Activated CD4-positive, CD25-positive, alpha-beta regulatory T cell treated with anti-CD3 and anti-CD28 coated beads, Interleukin-2, amount 50 U/mL, for 72 hours (primary cell): ENCODE data around the gene EFCAB13.

Experiments used
- DNase-seq: peaks from one replicate; pipeline ENCODE4 v3.0.0; 2021

The EFCAB13 gene

DNA sequence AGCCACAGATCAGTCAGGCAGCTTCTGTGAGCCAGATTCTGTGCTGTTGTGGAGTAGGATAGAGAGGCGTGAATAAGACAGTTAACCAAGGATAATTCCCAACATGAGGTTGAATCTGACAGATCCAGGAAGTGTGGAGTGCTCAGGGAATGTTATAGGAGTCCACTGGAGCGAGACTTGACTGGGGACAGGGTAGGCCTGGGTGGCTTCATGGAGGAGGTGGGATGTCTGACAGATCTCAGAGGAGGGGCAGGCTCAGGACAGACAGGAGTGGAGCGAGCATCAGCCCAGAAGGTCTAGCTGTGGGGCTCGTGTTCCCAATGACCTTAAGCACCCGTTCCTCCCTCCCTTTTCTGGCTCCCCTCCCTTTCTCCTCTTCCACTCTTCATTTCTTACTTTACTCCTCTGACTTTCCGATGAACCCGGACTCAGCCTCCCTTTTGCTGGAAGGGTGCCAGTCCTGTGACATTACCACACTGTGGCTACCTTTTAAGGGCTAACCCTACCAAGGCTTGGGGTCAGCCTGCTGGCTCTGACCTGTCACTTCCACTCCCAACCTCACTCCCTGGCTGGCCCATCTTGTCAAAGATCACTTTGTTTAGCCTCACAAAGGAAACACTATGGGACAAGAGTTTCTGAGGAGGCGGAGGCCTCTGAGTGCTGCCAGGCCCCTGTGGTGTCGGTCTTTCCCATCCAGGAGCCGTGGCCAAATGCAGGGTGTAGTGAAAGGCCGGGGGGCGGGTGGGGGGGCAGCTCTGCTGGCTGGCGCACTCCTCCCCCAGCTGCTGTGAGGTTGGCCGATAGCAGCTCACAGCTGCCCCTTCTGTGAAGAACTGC, 28.5 kb upstream of the EFCAB13 start:
- no peak for DNase-seq

DNA sequence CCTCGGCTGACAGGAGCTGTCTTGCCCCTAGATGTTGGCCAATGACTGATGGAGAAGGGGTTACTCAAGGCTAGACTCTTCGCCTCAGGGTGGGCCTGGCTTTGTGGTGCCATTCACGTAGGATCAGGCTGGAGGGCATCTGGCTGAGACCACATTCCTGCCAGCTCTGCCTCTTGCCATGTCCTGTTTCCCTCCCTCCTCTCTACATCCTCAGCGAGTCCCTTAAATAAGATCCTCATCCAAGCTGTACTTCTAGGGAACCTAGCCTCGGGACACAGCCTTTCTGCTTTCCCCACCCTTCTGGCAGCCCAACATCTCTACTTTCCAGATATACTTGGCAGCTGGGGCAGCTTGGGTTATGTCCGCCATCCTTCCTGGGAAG, 27.9 kb upstream of the EFCAB13 start:
- no peak for DNase-seq

- DNase-seq, result no peak
Measured at GRCh38 chr17:47297661-47298400, 25.9 kb upstream of the EFCAB13 start.

DNA sequence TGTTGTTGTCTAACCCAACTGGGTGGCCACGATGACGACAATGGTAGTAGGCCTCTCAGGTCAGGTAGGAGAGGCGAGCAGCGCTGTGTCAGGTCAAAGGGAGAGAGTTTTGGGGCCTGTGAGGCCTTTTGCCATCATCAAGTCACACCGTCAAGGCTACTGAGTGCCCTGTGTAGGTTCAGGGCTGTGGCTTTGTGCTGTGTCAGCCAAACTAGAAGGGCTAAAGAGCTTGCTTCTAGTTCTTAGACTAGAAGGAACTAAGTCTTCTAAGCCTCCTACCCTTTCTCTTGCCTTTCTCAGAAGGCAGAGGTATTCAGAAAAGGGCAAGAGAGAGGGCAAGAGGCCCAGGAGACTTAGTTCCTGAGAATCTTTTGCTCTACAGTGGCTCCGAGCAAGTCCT, 25.0 kb upstream of the EFCAB13 start:
- no peak for DNase-seq

DNA sequence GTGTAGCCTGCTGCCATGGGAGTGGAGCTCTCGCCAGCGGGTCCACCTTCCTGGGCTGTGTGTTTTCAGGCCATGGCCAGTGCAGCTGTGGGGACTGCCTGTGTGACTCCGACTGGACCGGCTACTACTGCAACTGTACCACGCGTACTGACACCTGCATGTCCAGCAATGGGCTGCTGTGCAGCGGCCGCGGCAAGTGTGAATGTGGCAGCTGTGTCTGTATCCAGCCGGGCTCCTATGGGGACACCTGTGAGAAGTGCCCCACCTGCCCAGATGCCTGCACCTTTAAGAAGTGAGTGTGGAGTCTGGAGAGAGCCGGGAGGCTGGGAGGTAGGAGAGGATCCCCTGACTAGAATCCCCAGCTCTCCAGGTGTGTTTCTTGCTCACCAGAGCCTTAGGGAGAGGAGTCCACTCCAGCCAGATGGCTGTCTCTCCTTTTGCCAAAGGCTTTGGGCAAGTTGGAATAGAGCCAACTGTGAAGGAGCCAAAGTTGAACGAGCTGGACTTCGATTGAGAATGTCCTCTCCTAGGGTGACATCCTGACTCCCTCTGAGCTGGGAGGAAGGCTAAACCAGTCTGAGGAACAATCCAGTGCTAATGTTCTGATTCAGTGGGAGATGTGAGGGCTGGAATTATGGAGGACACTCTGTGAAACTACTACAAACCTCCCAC, 24.4 kb upstream of the EFCAB13 start:
- no peak for DNase-seq

- DNase-seq, result no peak
Measured at GRCh38 chr17:47300718-47301117, 23.0 kb upstream of the EFCAB13 start.

DNA sequence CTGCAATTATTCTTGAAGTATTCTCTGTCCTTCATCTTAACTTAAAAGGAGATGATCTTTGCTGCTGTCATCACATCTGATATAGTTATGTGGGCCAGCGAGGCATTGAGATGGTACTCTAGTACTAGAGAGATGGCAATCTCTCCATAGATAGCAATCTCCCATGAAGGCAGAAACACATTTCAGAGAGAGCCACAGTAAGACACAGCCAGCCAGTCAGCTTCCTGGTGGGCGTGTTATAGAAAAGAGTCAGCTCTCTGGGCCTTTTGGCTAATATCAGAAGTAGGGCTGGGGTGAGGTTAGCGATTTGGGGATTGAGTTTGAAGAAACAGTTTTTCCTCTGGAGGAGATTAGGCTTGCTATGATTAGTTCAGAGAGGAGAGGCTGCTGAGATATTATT, 22.6 kb upstream of the EFCAB13 start:
- DNase-seq, result no peak

- DNase-seq, result no peak
Measured at GRCh38 chr17:47301831-47302230, 21.9 kb upstream of the EFCAB13 start.

- no peak for DNase-seq
Measured at GRCh38 chr17:47304186-47304585, 19.6 kb upstream of the EFCAB13 start.

GRCh38 chr17:47305302-47305923, 18.3 kb upstream of the EFCAB13 start:
- DNase-seq, result no peak

DNA sequence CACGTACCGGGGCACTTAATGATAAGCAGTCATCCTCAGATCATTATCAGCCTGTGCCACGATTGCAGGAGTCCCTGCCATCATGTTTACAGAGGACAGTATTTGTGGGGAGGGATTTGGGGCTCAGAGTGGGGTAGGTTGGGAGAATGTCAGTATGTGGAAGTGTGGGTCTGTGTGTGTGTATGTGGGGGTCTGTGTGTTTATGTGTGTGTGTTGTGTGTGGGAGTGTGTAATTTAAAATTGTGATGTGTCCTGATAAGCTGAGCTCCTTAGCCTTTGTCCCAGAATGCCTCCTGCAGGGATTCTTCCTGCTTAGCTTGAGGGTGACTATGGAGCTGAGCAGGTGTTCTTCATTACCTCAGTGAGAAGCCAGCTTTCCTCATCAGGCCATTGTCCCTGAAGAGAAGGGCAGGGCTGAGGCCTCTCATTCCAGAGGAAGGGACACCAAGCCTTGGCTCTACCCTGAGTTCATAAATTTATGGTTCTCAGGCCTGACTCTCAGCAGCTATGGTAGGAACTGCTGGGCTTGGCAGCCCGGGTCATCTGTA, 13.5 kb upstream of the EFCAB13 start:
- no peak for DNase-seq

DNA sequence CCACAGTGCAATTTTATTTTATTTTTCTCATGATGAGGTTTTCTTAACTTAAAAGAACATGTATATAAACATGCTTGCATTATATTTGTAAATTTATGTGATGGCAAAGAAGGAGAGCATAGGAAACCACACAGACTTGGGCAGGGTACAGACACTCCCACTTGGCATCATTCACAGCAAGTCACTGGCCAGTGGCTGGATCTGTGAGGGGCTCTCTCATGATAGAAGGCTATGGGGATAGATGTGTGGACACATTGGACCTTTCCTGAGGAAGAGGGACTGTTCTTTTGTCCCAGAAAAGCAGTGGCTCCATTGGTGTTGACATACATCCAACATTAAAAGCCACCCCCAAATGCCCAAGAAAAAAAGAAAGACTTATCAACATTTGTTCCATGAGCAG, 12.3 kb upstream of the EFCAB13 start:
- no peak for DNase-seq

DNA sequence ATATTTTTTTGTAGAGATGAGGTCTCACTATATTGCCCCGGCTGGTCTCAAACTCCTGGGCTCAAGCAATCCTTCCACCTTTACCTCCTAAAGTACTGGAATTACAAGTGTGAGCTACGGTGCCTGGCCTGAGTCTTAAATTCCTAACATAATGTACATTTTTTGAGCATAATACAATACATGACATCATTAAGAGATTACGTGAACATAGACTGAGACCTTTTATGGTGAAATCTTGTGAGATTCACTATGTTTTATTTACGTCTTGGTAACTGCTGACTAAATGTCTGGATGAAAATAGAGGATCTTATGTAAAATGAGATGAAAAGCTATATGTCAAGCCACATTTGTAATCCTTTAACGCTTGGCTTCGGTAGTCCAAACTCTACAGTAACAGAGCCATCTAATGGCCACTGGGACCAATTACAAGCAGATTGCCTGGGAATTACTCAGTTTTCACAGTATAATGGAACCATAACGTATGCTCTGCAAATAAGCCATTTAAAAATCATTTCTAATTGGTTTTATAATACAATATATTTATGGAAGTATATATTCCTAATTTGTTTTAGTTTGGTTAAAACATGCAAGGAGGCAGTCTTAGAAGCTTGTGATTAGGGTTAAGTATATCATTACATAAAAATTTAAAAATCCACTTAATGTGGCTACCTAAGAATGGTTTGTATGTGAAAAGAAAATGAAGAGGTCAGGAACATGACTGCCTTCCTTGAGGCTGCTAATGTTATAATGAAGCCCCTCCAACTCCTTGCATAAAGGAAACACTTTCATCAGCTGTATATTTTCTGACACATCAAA, 8.1 kb upstream of the EFCAB13 start:
- no peak for DNase-seq

GRCh38 chr17:47316311-47316710, 7.4 kb upstream of the EFCAB13 start:
- no peak for DNase-seq

GRCh38 chr17:47317119-47317518, 6.6 kb upstream of the EFCAB13 start:
- no peak for DNase-seq

GRCh38 chr17:47318197-47318918, 5.4 kb upstream of the EFCAB13 start:
- no peak for DNase-seq

DNA sequence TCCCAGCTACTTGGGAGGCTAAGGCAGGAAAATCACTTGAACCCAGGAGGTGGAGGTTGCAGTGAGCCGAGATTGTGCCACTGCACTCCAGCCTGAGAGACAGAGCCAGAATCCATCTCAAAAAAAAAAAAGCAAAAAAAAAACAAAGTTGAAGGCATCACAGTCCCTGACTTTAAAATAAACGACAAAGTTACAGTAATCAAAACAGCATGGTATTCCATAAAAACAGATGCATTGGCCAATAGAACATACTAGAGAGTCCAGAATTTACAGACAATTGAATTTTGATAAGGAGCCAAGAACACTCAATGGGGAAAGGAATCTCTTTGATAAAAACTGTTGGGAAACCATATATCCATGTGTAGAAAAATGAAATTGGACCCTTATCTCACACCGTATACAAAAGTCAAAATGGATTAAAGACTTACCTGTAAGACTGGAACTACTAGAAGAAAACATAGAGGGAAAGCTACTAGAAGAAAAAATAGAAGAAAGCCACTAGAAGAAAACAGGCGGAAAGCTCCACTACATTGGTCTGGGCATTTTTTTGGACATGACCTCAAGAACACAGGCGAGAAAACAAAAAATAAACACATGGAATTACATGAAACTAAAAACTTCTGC, 2.8 kb upstream of the EFCAB13 start:
- DNase-seq, result no peak

DNA sequence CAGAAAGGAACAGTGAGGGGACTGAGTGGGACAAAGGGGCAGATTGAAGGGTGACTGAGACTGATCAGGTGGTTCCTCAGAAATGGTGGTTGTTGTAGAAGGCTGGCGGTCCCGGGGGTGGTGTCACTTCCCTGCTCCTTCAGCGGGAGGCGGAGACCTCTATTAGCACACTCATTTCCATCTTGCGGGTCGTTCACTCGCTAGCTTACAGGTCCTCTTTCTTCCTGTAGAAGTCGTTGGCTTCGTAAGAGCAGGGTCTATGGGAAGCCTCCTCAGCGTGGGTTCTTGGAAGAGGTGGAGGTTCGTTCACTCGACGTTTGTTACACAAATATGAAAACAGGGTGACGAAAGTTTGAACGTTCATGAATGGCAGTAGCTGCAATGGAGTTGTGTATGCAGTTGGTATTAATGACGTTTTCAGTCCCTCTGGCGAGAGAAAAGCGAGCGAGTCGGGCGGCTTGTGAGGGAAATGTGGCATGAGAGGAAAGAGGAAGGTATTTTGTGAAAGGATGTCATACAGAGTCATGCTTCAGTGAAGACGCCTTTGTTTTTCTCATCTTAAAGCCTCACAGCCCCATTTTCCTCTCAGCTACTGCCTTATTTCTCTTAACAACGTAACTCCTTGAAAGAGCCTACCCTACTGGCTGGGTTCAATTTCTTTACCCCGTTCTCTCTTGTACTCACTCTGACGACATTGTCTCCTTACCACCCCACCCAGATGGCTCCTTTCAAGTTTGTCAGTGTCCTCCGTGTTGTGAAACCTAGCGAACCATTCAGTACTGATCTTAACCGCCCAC, 667 bp downstream of the EFCAB13 start:
- peak; percentile 47 for DNase-seq

- DNase-seq, result no peak
Measured at GRCh38 chr17:47325176-47325575, 1.4 kb downstream of the EFCAB13 start.

GRCh38 chr17:47330548-47330947, 6.8 kb downstream of the EFCAB13 start:
- DNase-seq, result no peak
